Cardiac muscle cell (in vitro differentiated cells and primary cell): ENCODE measurements around the gene KIF26A. TPM values are rescaled to one million over a fixed set of nuclear protein-coding genes. Genes with fewer than 3 reads are reported as not detected.
A peak's percentile ranks its signal among the peaks of the same experiment; 100 is the strongest.

Experiments
- DNase-seq, 2 donors: peaks; one replicate each; pipeline versions ENCODE4 v3.0.0 to v3.0.0-alpha.2; 2010 to 2017; ENCODE audit warnings: low read depth in 1 of 2, low spot score in 1 of 2
- H3K27ac ChIP-seq: fragments of 200-600 bp; sonication (generic); 2 replicates; pipeline ENCODE4 v1.5.1; 2016
- H3K27me3 ChIP-seq: fragments of 200-600 bp; sonication (generic); 2 replicates; pipeline ENCODE4 v1.6.0; 2016; ENCODE audit warnings: control low read depth
- H3K36me3 ChIP-seq: fragments of 200-600 bp; sonication (generic); 2 replicates; pipeline ENCODE4 v1.5.1; 2016; ENCODE audit warnings: control low read depth
- H3K4me1 ChIP-seq: fragments of 200-600 bp; sonication (generic); 2 replicates; pipeline ENCODE4 v1.8.1; 2017; ENCODE audit warnings: low read depth, mild to moderate bottlenecking, mixed run types
- H3K4me3 ChIP-seq: fragments of 200-600 bp; sonication (generic); 2 replicates; pipeline ENCODE4 v1.5.1; 2016; ENCODE audit warnings: mild to moderate bottlenecking
- H3K9me3 ChIP-seq: fragments of 200-600 bp; sonication (generic); 2 replicates; pipeline ENCODE4 v1.5.1; 2017; ENCODE audit warnings: low read depth, mild to moderate bottlenecking, control low read depth
- polyA plus RNA-seq: library from polyadenylated mRNA; unstranded; fragments of >200 nt; fragmentation: Nextera tagmentation; extraction: Ambion mirVana; gene quantifications from 2 replicates; pipeline ENCODE4 v1.2.1, GENCODE V29; 2016
- total RNA-seq: library from RNA; depleted of rRNA; stranded (reverse); fragments of >200 nt; gene quantifications from 2 replicates; pipeline ENCODE4 v1.2.3, GENCODE V29; 2016
- TF ChIP-seq, protein P1 (sequence below): IDR thresholded peaks from 2 replicates; pipeline ENCODE4 v1.5.1; 2012; ENCODE audit warnings: low read depth, mild to moderate bottlenecking, low read length

KIF26A gene
- total and polyA plus RNA-seq, 2 experiments from 2014 or later, result 9.9 to 74.9 TPM

DNA sequence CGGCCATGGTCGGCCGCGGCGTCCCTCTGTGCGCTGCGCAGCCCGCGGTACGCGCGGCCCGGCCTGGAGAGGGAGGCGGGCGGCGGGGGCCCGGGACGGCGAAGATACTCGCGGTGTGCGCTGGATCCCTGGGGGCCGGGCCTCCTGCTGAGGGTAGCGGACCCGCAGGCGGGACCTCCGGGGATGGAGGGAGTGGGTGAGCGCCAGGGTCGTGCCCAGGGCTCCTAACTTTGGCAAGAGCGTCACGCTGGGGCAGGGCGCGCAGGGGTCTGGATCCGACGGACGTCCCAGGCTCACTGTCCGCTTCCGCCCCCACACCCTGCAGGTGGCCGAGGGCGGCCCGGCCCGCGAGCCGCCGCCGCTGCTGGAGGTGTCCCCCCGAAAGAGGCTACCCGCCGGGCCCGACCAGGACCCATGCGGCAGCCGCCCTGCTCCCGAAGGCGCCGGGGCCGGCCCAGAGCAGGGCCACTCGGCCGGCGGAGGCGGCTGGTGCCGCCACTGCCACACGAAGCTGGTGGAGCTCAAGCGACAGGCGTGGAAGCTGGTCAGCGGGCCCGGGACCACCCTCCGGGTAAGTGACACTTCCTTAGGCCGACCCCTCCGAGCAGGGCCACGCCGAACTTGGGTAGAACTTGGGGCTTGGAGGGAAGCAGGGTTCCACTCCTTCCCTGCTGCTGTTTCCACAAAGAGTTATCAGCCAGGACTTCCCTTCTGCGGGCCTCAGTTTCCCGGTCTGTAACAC lies 502 bp downstream of the KIF26A start:
- no peak overlapping the region for H3K27ac ChIP-seq
- DNase-seq, result no peak

GRCh38 chr14:104139460-104140212 lies 1.2 kb downstream of the KIF26A start:
- no peaks in the 10 kb centered on the region for H3K36me3 ChIP-seq
- H3K4me1 ChIP-seq, result peaks cover 12% of the 10 kb centered on the region
- peak overlapping the region; percentile 75 for H3K4me3 ChIP-seq
- no peak for DNase-seq
- no peak overlapping the region for H3K27ac ChIP-seq
- H3K27me3 ChIP-seq, result peaks cover 26% of the 10 kb centered on the region
- H3K9me3 ChIP-seq, result no peaks in the 10 kb centered on the region
- TF ChIP-seq, protein P1, sequence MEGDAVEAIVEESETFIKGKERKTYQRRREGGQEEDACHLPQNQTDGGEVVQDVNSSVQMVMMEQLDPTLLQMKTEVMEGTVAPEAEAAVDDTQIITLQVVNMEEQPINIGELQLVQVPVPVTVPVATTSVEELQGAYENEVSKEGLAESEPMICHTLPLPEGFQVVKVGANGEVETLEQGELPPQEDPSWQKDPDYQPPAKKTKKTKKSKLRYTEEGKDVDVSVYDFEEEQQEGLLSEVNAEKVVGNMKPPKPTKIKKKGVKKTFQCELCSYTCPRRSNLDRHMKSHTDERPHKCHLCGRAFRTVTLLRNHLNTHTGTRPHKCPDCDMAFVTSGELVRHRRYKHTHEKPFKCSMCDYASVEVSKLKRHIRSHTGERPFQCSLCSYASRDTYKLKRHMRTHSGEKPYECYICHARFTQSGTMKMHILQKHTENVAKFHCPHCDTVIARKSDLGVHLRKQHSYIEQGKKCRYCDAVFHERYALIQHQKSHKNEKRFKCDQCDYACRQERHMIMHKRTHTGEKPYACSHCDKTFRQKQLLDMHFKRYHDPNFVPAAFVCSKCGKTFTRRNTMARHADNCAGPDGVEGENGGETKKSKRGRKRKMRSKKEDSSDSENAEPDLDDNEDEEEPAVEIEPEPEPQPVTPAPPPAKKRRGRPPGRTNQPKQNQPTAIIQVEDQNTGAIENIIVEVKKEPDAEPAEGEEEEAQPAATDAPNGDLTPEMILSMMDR, result no peak

More for the DNA sequence above, 502 bp downstream of the KIF26A start:
- Histone ChIP-seq H3K4me3 (peak overlapping the region; percentile 75), H3K4me1 (peaks cover 12% of the 10 kb centered on the region), H3K36me3 (no peaks in the 10 kb centered on the region), H3K9me3 (no peaks in the 10 kb centered on the region), H3K27me3 (peaks cover 34% of the 10 kb centered on the region)
- TF ChIP-seq, protein P1, result no peak

- Histone ChIP-seq H3K27me3 (peaks cover 21% of the 10 kb centered on the region), H3K4me3 (peak overlapping the region; percentile 75), H3K36me3 (no peaks in the 10 kb centered on the region), H3K27ac (no peak overlapping the region), H3K4me1 (peaks cover 12% of the 10 kb centered on the region), H3K9me3 (no peaks in the 10 kb centered on the region)
- DNase-seq, result no peak
- TF ChIP-seq, protein P1, result no peak
Observed at GRCh38 chr14:104140213-104140462, 1.8 kb downstream of the KIF26A start.

GRCh38 chr14:104140463-104141331 lies 2.3 kb downstream of the KIF26A start:
- TF ChIP-seq, protein P1, result no peak
- peaks cover 16% of the 10 kb centered on the region for H3K27me3 ChIP-seq
- H3K4me3 ChIP-seq, result no peak overlapping the region
- H3K9me3 ChIP-seq, result no peaks in the 10 kb centered on the region
- H3K36me3 ChIP-seq, result no peaks in the 10 kb centered on the region
- no peak overlapping the region for H3K27ac ChIP-seq
- no peak for DNase-seq
- H3K4me1 ChIP-seq, result peaks cover 12% of the 10 kb centered on the region

- no peak for DNase-seq
- Histone ChIP-seq H3K9me3 (no peaks in the 10 kb centered on the region), H3K36me3 (no peaks in the 10 kb centered on the region), H3K4me3 (no peak overlapping the region), H3K4me1 (peaks cover 12% of the 10 kb centered on the region), H3K27ac (no peak overlapping the region), H3K27me3 (peaks cover 8% of the 10 kb centered on the region)
- TF ChIP-seq, protein P1, result no peak
Observed at GRCh38 chr14:104141621-104142091, 3.3 kb downstream of the KIF26A start.
